ENCODE data around the gene CHRM4. TPM values are rescaled to one million over a fixed set of nuclear protein-coding genes. Genes with fewer than 3 reads are reported as not detected.

The CHRM4 gene
- total RNA-seq, result 1 to 10 TPM in 1 of 2 donors, not detected in 1; 1.8 TPM

GRCh38 chr11:46391578-46392420, at the start of gene CHRM4:
TSS of gene CHRM4 (minus strand) at chr11:46391776. CDS start at chr11:46386557, 5,219 bp downstream.
- TF ChIP-seq, protein P1, sequence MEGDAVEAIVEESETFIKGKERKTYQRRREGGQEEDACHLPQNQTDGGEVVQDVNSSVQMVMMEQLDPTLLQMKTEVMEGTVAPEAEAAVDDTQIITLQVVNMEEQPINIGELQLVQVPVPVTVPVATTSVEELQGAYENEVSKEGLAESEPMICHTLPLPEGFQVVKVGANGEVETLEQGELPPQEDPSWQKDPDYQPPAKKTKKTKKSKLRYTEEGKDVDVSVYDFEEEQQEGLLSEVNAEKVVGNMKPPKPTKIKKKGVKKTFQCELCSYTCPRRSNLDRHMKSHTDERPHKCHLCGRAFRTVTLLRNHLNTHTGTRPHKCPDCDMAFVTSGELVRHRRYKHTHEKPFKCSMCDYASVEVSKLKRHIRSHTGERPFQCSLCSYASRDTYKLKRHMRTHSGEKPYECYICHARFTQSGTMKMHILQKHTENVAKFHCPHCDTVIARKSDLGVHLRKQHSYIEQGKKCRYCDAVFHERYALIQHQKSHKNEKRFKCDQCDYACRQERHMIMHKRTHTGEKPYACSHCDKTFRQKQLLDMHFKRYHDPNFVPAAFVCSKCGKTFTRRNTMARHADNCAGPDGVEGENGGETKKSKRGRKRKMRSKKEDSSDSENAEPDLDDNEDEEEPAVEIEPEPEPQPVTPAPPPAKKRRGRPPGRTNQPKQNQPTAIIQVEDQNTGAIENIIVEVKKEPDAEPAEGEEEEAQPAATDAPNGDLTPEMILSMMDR (IDR thresholded peaks at IDR 0.05), result no peak
- Histone ChIP-seq H3K9me3 (no peaks in the 10 kb centered on the region), H3K4me1 (ENCODE audit: control insufficient read depth in 1 of 2, low read depth in 2 of 2) (peaks cover 15 to 25% of the 10 kb centered on the region in 2 donors), H3K27me3 (replicated peaks; ENCODE audit: insufficient read depth) (peaks cover 14% of the 10 kb centered on the region), H3K27ac (peak within 1 kb of the TSS in 1 of 2 donors; percentile 30), H3K4me3 (peak within 1 kb of the TSS; percentile 66), H3K36me3 (peaks cover 1% of the 10 kb centered on the region)
- DNase-seq (ENCODE audit: low spot score) (no peak), ATAC-seq (ENCODE audit: insufficient number of reproducible peaks, low FRiP score, low read depth) (no peak)

DNA sequence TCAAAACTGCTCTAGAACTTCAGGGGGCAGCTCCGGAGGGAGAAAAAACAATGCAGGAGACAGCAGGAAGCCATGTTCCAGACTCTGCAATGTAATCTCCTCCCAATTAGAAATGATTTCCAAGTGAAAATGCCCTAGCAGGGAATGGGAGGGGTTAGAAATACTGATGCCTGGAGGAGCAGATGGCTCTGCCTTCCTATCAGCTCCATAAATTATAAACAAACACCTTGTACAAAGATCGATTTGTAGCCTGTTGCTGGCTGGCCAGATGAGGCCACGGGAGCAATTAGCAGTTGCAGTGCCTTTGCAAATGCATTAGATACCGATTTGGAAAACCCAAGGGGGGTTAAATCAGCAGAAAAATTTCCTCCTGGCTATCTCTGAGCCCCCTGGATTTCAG, 46.6 kb upstream of the CHRM4 start:
- H3K27ac ChIP-seq, result no peak overlapping the region
- H3K9me3 ChIP-seq, result no peaks in the 10 kb centered on the region
- TF ChIP-seq, protein P1 (IDR thresholded peaks at IDR 0.05), result no peak
- ATAC-seq (ENCODE audit: insufficient number of reproducible peaks, low FRiP score, low read depth), result no peak
- no peaks in the 10 kb centered on the region for H3K4me1 ChIP-seq (ENCODE audit: control insufficient read depth in 1 of 2, low read depth in 2 of 2)
- no peak overlapping the region for H3K4me3 ChIP-seq
- no peaks in the 10 kb centered on the region for H3K27me3 ChIP-seq (replicated peaks; ENCODE audit: insufficient read depth)
- H3K36me3 ChIP-seq, result peaks cover 15% of the 10 kb centered on the region
- DNase-seq (ENCODE audit: low spot score), result no peak

GRCh38 chr11:46437122-46437689, 45.6 kb upstream of the CHRM4 start:
- H3K27ac ChIP-seq, result no peak overlapping the region
- H3K4me1 ChIP-seq (ENCODE audit: control insufficient read depth in 1 of 2, low read depth in 2 of 2), result no peaks in the 10 kb centered on the region
- ATAC-seq (ENCODE audit: insufficient number of reproducible peaks, low FRiP score, low read depth) (no peak), DNase-seq (ENCODE audit: low spot score) (no peak)
- H3K36me3 ChIP-seq, result peaks cover 19% of the 10 kb centered on the region
- H3K4me3 ChIP-seq, result no peak overlapping the region
- H3K27me3 ChIP-seq (replicated peaks; ENCODE audit: insufficient read depth), result no peaks in the 10 kb centered on the region
- TF ChIP-seq, protein P1 (IDR thresholded peaks at IDR 0.05), result no peak
- no peaks in the 10 kb centered on the region for H3K9me3 ChIP-seq

DNA sequence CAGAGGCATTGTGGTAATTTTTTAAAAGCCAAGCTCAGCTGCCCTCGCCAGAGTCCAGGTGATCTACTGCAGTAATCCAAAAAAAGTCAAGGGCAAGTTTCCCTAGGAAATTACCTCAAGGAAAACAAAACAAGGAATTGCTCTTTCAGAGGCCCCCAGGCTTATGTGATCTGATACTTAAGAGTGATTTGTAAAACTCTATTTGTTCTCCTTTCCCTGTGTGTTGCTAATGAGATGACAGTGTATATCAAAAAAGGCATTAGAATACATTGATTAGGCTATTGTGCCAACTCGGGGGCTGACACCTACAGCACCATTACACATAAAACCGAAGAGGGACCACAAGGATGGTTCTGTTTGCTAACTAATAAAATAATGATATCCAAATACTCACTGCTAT, 44.5 kb upstream of the CHRM4 start:
- H3K9me3 ChIP-seq, result no peaks in the 10 kb centered on the region
- TF ChIP-seq, protein P1 (IDR thresholded peaks at IDR 0.05), result no peak
- H3K27ac ChIP-seq, result no peak overlapping the region
- DNase-seq (ENCODE audit: low spot score) (no peak), ATAC-seq (ENCODE audit: insufficient number of reproducible peaks, low FRiP score, low read depth) (no peak)
- no peaks in the 10 kb centered on the region for H3K4me1 ChIP-seq (ENCODE audit: control insufficient read depth in 1 of 2, low read depth in 2 of 2)
- H3K4me3 ChIP-seq, result no peak overlapping the region
- H3K27me3 ChIP-seq (replicated peaks; ENCODE audit: insufficient read depth), result no peaks in the 10 kb centered on the region
- H3K36me3 ChIP-seq, result peaks cover 22% of the 10 kb centered on the region

DNA sequence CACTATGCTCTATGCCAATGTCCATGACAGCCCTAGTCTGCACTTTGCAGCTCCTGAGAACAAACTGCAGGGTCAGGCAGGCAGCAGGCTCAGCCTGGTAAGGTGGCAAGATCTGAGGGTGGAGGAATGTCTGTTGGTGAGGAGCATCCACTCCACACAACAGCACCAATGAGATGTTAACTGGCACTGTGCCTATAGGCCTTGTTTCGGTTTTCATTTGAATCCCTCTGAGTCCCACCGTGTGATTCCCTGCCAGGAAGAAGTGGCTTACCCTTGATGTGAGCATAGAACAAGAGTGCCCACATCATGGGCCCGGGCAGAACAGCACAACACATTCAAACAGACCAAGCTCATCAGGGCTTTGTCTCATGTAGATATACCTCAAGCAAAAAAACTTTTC, 44.1 kb upstream of the CHRM4 start:
- Histone ChIP-seq H3K27me3 (replicated peaks; ENCODE audit: insufficient read depth) (no peaks in the 10 kb centered on the region), H3K36me3 (peaks cover 22% of the 10 kb centered on the region), H3K27ac (no peak overlapping the region), H3K9me3 (no peaks in the 10 kb centered on the region), H3K4me3 (no peak overlapping the region), H3K4me1 (ENCODE audit: control insufficient read depth in 1 of 2, low read depth in 2 of 2) (no peaks in the 10 kb centered on the region)
- DNase-seq (ENCODE audit: low spot score) (no peak), ATAC-seq (ENCODE audit: insufficient number of reproducible peaks, low FRiP score, low read depth) (no peak)
- TF ChIP-seq, protein P1 (IDR thresholded peaks at IDR 0.05), result no peak

All from thoracic aorta (tissue), 2 donors.